Measurements from ENCODE around the gene FUOM.

- TF ChIP-seq CTCF (conservative IDR thresholded peaks at IDR 0.05; ENCODE audit: low read depth, low read length) (no peak), EZH2 (IDR thresholded peaks at IDR 0.05; ENCODE audit: borderline replicate concordance, low read depth, low read length, poor library complexity, severe bottlenecking) (no peak)
Measured at GRCh38 chr10:133391249-133391635, 33.4 kb upstream of the FUOM start.

Measured in A673 (cell line).